SK-N-SH (cell line): ENCODE data around the gene ULBP2.

Experiments used
- EZH2phosphoT487 ChIP-seq: fragments of 200-600 bp; sonication (generic); IDR thresholded peaks from 2 replicates; pipeline ENCODE4 v1.6.1; 2017; ENCODE audit warnings: low read depth, mixed run types, mild to moderate bottlenecking, antibody characterized with exemption, moderate library complexity, borderline replicate concordance
- GATA2 ChIP-seq: sonication (generic); formaldehyde crosslinking; IDR thresholded peaks from 2 replicates; pipeline ENCODE4 v1.5.0; 2020; ENCODE audit warnings: mild to moderate bottlenecking, missing genetic modification reagents
- JUND ChIP-seq: IDR thresholded peaks from 2 replicates; pipeline ENCODE4 v1.4.0; 2012
- TF ChIP-seq, protein P1 (sequence below): IDR thresholded peaks from 2 replicates; pipeline ENCODE4 v1.4.0; 2012; ENCODE audit warnings: low read depth, borderline replicate concordance

DNA sequence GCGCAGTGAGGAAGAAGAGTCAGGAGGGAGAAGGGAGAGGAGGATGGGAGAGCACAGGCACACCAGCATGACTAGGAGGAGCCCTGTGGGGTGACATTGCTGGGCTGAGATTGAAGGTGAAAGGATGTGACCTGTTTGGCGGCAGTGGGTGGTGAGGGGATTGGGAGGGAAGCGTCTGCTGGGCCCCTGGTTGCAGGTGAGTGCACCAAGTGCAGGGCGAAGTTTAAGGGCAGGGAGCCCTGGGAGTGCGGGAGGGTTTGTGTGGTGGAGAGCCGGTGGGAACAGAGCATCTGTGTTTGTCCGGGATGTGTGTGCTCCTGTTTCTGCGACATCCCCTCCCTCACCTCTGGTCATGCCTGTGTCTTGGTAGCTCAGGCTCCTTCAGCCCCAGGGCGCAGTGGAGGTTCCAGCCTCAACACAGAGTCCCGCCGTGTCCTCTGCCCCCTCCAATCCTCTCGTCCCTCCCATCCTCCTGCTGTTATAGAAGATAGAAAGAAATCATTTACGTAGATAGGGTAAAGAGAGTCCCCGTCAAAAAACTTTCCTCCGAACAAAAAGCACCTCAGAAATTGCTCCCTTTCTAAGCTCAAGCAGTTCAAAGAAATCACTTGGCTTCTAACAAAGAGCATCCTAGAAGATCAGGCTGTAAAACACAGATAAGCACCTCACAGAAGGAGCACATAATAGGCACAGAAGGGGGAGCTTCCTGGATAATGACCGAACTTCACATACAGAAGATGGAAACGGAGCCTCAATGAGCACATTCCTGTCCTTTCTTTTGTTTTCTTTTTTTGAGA, 46.9 kb downstream of the ULBP2 start:
- TF ChIP-seq EZH2phosphoT487 = no peak
- TF ChIP-seq GATA2 (CRISPR knock-in tag) = no peak
- TF ChIP-seq, protein P1, sequence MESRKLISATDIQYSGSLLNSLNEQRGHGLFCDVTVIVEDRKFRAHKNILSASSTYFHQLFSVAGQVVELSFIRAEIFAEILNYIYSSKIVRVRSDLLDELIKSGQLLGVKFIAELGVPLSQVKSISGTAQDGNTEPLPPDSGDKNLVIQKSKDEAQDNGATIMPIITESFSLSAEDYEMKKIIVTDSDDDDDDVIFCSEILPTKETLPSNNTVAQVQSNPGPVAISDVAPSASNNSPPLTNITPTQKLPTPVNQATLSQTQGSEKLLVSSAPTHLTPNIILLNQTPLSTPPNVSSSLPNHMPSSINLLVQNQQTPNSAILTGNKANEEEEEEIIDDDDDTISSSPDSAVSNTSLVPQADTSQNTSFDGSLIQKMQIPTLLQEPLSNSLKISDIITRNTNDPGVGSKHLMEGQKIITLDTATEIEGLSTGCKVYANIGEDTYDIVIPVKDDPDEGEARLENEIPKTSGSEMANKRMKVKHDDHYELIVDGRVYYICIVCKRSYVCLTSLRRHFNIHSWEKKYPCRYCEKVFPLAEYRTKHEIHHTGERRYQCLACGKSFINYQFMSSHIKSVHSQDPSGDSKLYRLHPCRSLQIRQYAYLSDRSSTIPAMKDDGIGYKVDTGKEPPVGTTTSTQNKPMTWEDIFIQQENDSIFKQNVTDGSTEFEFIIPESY = no peak
- TF ChIP-seq JUND = no peak
